ENCODE data around the gene SUN1.

The SUN1 gene

GRCh38 chr7:908591-909357 lies 76.5 kb downstream of the SUN1 start:
- peak; percentile 57 for DNase-seq

GRCh38 chr7:909358-910329 lies 77.4 kb downstream of the SUN1 start:
- DNase-seq: no peak

- no peak for DNase-seq
Observed at GRCh38 chr7:910441-910861, 78.2 kb downstream of the SUN1 start.

- DNase-seq: no peak
Observed at GRCh38 chr7:910931-911431, 78.7 kb downstream of the SUN1 start.

DNA sequence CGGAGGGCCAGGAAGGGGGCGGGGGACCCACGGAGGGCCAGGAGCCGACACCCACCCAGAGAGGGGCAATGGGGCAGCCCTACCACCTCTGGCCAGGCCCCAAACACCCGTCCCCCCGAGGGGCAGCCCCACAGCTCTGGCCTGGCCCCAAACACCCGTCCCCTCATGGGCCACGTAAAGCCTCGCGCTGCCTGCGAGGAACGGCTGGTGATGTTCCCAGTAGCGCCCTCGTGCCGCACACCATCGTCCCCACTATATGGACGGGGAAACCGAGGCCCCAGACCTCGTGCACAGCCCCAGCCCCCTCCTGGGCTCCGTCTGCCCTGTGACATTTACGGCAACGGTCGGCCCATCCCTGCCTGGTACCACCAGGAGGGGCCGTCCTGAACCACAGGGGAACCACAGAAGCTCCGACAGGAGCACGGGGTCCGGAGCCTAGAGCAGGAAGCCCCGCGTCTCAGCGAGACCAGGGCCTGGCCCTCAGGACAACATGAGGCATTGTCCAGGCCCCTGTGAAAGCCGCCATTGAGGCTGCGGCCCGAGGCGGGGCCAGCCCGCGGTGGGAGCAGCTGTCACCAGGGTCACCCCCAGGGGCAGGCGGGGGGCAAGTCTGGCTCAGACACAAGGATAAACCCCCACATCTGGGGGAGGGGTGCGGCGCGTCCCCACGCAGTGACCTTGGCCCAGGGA lies 79.7 kb downstream of the SUN1 start:
- no peak for DNase-seq

DNA sequence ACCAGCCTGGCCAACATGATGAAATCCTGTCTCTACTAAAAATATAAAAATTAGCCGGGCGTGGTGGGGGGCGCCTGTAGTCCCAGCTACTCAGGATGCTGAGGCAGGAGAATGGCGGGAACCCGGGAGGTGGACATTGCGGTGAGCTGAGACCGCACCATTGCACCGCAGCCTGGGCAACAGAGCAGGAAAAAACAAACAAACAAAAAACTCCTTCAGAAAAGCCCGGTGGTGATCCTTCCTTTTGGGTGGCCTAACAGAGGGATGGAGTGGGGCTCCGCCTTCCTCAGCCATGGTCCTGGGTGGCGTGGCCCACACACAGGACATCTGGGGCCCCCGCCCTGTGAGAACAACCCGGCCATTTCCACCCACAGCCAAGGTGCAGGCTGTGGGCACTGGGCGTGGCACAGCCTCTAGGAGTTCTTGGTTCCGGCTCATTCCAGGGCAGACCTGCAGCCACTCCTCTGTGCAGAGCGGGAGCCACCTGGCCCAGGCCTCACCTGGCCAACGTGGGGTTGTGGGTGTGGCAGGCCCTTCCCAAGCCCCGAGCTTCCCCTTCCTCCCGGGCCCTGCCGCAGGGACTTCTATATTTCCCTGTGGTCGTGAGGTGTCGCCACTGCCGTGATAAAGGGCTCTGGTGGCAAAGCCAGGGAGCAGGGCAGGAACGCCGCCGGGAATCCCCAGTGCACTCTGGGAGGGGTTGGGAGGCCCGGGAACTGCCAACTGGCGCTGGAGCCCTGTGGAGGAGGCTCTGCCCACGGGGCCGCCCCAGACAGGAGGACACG lies 81.7 kb downstream of the SUN1 start:
- DNase-seq: no peak

- no peak for DNase-seq
Observed at GRCh38 chr7:914521-915194, 82.4 kb downstream of the SUN1 start.

DNA sequence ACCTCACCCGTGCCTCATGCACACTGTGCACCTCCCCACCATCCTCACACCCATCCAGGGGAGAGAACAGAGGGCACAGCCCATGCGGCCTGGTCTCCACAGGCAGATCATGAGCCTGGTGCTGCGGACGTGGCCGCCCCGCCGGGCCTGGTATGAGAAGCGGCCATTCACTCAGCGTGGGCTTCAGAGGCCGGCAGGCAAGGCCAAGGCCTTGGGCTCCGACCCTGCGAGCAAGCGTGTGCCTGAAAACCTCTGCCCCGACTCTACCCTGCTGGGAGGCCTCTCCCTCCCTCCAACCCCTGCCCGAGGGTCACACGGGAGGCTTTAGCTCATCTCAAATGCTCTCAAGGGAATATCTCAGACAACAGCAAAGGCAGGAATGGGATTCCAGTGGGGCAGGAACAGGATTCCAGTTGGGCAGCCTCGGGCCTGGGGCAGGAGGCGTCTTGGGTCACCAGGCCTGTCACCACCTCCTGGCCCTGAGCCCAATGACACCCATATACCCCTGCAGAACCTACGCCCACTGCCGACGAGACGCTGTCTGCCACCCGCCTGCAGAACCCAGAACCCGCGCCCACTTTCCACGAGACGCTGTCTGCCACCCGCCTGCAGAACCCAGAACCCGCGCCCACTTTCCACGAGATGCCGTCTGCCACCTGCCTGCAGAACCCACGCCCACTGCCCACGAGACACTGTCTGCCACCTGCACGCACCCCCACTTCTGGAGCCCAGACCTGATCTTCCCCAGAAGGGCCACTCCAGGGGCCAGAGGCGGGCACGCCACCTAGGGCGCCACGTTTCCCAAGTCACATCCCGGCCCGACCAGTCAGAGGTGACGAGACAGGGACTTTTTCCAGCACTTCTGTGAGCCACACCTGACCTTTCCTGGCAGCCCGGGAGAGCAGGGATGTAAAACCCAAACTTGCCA lies 83.3 kb downstream of the SUN1 start:
- DNase-seq: no peak

DNA sequence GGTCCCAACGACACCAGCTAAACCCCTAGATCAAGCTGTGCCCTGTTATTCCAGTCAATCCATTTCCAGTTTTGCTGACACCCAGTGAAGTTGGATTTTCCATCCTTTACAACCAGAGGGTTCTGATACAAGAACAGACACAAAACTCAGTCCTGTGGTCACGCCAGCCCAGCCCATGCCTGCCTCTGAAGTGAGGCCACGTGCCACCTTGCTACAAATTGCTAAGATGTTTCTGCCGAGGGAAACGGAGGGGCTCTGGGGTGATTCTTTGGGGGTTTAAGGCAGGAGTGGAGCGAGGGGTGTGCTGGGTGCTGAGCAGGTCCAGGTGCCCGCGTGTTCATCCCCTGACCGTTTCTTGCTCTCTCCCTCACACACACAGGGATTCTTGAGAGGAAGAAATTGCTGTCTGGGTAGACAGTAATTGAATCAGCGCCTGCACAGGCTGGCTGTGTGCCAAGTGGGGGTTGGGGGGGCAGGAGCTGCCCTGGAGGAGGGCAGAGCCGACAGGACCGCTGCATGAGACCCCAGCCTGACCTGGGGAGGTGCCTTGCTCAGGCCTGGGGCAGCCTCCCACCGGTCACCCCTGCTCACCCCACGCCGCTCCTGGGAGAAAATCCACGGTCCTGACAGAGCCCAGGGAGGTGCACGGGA lies 84.1 kb downstream of the SUN1 start:
- DNase-seq: no peak

DNA sequence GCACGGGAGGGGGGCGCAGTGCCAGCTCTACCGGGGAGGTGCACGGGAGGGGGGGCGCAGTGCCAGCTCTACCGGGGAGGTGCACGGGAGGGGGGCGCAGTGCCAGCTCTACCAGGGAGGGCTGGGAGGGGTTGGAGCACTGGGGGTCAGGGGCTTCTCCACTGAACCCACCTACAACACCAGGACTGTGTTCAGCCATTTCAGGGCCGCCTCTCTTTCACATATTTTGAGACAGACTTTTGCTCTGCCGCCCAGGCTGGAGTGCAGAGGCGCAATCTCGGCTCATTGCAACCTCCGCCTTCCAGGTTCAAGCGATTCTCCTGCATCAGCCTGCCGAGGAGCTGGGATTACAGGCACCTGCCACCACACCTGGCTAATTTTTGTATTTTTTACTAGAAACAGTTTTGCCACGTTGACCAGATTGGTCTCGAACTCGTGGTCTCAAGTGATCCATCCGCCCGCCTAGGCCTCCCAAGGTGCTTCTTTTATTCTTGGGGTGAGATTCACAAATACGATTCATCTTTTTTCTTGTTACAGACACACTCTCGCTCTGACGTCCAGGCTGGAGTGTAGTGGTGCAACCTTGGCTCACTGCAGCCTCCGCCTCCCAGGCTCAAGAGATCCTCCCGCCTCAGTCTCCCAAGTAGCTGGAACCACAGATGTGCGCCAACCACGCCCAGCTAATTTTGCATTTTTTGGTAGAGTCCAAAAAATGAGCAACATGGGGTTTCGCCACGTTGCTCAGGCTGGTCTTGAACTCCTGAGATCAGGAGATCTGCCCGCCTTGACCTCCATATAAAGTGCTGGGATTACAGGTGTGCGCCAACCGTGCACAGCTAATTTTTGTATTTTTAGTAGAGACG lies 85.2 kb downstream of the SUN1 start:
- DNase-seq: no peak

DNA sequence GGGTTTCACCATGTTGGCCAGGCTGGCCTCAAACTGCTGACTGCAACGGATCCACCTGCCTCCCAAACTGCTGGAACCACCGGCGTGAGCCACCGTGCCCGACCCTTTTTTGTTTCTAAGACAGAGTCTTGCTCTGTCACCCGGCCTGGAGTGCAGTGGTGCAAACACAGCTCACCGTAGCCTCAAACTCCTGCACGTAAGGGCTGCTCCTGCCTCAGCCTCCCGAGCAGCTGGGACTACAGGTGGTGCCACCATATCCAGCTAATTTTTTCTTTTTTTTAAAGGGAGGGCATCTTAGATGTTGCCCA lies 85.8 kb downstream of the SUN1 start:
- DNase-seq: no peak

GRCh38 chr7:918441-919113 lies 86.3 kb downstream of the SUN1 start:
- no peak for DNase-seq

GRCh38 chr7:919114-919442 lies 86.8 kb downstream of the SUN1 start:
- DNase-seq: no peak

DNA sequence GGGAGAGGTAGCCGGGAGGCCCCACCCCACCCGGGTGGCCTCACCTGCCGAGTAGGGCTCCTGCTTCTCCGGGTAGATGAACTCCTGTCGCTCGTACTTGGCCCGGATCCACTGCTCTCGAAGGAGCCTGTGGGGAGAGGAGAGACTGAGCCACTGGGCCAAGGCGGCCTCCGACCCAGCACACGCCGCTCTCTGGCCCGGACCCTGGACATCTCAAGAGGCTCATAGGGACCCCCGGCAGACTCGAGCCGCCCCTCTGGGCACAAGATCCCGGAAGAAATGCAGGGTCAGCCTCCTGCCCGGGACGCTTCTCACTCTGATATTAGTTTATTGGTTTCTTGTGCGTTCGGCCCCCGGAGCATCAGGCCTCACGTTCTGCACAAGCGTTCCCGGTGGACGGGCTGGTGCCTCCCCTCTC lies 87.7 kb downstream of the SUN1 start:
- no peak for DNase-seq

DNA sequence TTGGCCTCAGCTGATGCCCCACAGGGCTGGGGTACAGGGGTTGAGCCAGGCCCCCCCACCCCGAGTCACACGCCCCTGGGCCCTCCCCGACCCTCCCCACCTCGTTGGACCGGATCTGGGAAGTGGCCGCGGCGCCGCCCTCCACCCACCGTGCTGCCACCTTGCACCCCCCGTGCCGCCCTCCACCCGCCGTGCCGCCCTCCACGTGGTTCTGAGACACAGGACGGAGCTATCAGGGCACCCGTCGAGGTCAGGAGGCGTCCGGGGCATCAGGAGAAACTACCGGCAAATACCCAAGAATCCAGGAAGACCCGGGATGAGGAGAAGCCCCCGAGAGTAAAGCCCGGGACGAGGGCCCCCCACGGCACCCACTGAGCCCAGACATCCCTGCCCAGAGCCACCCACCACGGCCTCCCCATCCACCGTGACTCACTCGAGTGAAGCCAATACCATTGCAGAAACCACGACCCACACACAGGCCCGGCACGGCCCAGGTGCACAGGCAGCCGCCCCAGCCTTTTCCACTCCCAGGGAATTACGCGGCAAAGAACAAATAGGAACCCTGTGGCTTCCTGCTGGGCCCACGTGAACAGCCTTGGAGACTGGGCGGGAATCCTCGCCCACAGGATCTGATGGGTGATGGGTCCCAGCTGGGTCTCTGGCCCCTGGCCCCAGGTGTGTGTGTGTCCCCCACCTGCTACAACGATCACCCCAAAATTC lies 88.2 kb downstream of the SUN1 start:
- no peak for DNase-seq

GRCh38 chr7:921071-921461 lies 88.8 kb downstream of the SUN1 start:
- no peak for DNase-seq

DNA sequence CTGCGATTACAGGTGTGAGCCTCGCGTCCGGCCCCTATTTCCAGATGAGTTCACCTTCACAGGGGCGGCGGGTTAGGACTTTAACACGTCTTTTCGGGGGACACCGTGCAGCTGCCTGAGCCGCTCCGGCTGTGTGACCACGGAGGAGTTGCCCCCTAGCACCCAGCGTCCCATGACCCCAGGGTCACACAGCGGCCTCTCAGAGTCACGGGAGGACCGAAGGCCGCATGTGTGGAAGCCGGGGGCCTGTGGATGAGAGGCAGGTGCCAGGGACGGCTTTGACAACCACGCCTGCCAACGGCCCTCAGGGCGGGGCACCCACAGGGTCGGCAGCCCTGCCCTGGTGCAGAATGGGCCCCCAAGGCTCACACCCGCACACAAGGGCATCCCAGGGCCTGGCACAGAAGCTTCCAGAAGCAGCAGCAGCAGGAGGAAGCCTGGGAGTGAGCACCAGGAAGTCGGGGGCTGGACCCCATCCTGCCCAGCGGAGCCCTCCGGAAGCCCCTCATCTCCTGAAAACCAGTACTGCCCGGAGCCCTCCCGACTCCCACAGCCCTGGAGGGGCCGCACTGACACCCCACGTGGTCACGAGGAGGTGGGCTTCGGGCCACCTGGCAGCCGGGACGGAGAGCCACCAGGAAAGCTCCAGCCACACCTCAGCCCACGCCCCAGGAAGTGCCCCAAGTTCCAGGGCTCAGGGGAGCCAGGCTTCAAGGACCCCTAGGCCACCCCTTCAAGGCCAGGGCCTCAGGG lies 89.5 kb downstream of the SUN1 start:
- DNase-seq: no peak
